Left ventricle myocardium superior (tissue), 1 donor: ENCODE measurements around the gene FOXK1. TPM values are rescaled to one million over a fixed set of nuclear protein-coding genes. Genes with fewer than 3 reads are reported as not detected.
A peak's percentile ranks its signal among the peaks of the same experiment; 100 is the strongest.
"Not testable (repeated sequence)": the region's sequence is repeated elsewhere in the genome, so short reads cannot be mapped to it uniquely, and the experiment has no call there.

ENCODE experiments used
- ATAC-seq: fragments of 200-7000 bp; cut with Tn5 transposase; one replicate; pipeline ENCODE4 v1.9.1; 2020; ENCODE audit warnings: mild to moderate bottlenecking, moderate library complexity
- DNase-seq: peaks from one replicate; pipeline ENCODE4 v3.0.0-alpha.2; 2020
- intact Hi-C: fragments of 100-400 bp; cut with micrococcal nuclease; formaldehyde crosslinking; loops from one replicate; pipeline ENCODE4 v1.11.0; 2022
- total RNA-seq: library from RNA; stranded (reverse); fragmentation: NEBNext Ultra II Directional; extraction: Animal tissue kit (Norgen Biotek cat#: 25700); gene quantifications from one replicate; pipeline ENCODE4 v1.2.1, GENCODE V29; 2021
- donor health status: DM: no; HTN: yes; CAD: no; lungs with severe emphysema.

FOXK1 gene
- total RNA-seq, 1 donor from 2014 or later = 17.7 TPM

GRCh38 chr7:4692055-4692454 lies 10.0 kb downstream of the FOXK1 start:
- peak; percentile 58 for ATAC-seq
- DNase-seq = no peak
- intact Hi-C loops = no loop called here

- ATAC-seq, intact Hi-C loops, DNase-seq: not testable (repeated sequence)
Measured at GRCh38 chr7:4692622-4693021, 10.5 kb downstream of the FOXK1 start.

- no peak for ATAC-seq
- no peak for DNase-seq
- intact Hi-C loops = no loop called here
Measured at GRCh38 chr7:4693152-4693551, 11.1 kb downstream of the FOXK1 start.

- ATAC-seq (no peak), DNase-seq (no peak)
- intact Hi-C loops = no loop called here
Measured at GRCh38 chr7:4693749-4694148, 11.7 kb downstream of the FOXK1 start.

- intact Hi-C loops = no loop called here
- no peak for ATAC-seq
- DNase-seq = no peak
Measured at GRCh38 chr7:4694305-4694704, 12.2 kb downstream of the FOXK1 start.

GRCh38 chr7:4698707-4699275 lies 16.7 kb downstream of the FOXK1 start:
- no peak for DNase-seq
- no peak for ATAC-seq
- intact Hi-C loops = no loop called here

GRCh38 chr7:4699841-4700240 lies 17.7 kb downstream of the FOXK1 start:
- intact Hi-C loops = no loop called here
- DNase-seq = no peak

GRCh38 chr7:4700577-4701235 lies 18.6 kb downstream of the FOXK1 start:
- intact Hi-C loops = no loop called here
- ATAC-seq (peak; percentile 28), DNase-seq (no peak)

More at GRCh38 chr7:4699841-4700240, 17.7 kb downstream of the FOXK1 start:
- ATAC-seq = no peak

GRCh38 chr7:4702961-4703512 lies 20.9 kb downstream of the FOXK1 start:
- peak; percentile 55 for DNase-seq

GRCh38 chr7:4703532-4703931 lies 21.4 kb downstream of the FOXK1 start:
- no peak for DNase-seq
- ATAC-seq = no peak
- intact Hi-C loops = no loop called here

More at GRCh38 chr7:4702961-4703512, 20.9 kb downstream of the FOXK1 start:
- ATAC-seq = peak; percentile 58
- intact Hi-C loops = no loop called here

GRCh38 chr7:4706384-4707216 lies 24.5 kb downstream of the FOXK1 start:
- intact Hi-C loops = no loop called here
- no peak for DNase-seq
- ATAC-seq = peak; percentile 9

- intact Hi-C loops = no loop called here
- no peak for ATAC-seq
Measured at GRCh38 chr7:4707217-4707741, 25.2 kb downstream of the FOXK1 start.

GRCh38 chr7:4707980-4708411 lies 25.9 kb downstream of the FOXK1 start:
- ATAC-seq (no peak), DNase-seq (no peak)
- intact Hi-C loops = no loop called here

More at GRCh38 chr7:4707217-4707741, 25.2 kb downstream of the FOXK1 start:
- no peak for DNase-seq

- intact Hi-C loops = no loop called here
- ATAC-seq (no peak), DNase-seq (no peak)
Measured at GRCh38 chr7:4709187-4709586, 27.1 kb downstream of the FOXK1 start.

- ATAC-seq (no peak), DNase-seq (no peak)
- intact Hi-C loops = no loop called here
Measured at GRCh38 chr7:4711093-4711492, 29.0 kb downstream of the FOXK1 start.

GRCh38 chr7:4711634-4712033 lies 29.5 kb downstream of the FOXK1 start:
- intact Hi-C loops = no loop called here
- ATAC-seq (no peak), DNase-seq (no peak)

- ATAC-seq = peak; percentile 8
- intact Hi-C loops = no loop called here
- DNase-seq = no peak
Measured at GRCh38 chr7:4712281-4713182, 30.4 kb downstream of the FOXK1 start.

- ATAC-seq (no peak), DNase-seq (no peak)
- intact Hi-C loops = no loop called here
Measured at GRCh38 chr7:4713183-4713784, 31.2 kb downstream of the FOXK1 start.
